Sigmoid colon (tissue), 3 donors: ENCODE results near the gene SCAP.

ENCODE experiments used
- POLR2A ChIP-seq, 2 donors: fragments of 450-650 bp; IDR thresholded peaks; one replicate each; pipeline ENCODE4 v1.6.1; 2016; ENCODE audit warnings: antibody characterized with exemption in 2 of 2, mild to moderate bottlenecking in 2 of 2, moderate library complexity in 2 of 2
- TF ChIP-seq, protein P1 (sequence below), 4 experiments: fragments of 450-650 bp in 3 of 4; fragments of 200-600 bp in 1 of 4; IDR thresholded peaks; one replicate each; pipeline ENCODE4 v1.5.1; 2016 to 2019; ENCODE audit warnings: antibody characterized with exemption in 4 of 4, mild to moderate bottlenecking in 3 of 4, moderate library complexity in 2 of 4

DNA sequence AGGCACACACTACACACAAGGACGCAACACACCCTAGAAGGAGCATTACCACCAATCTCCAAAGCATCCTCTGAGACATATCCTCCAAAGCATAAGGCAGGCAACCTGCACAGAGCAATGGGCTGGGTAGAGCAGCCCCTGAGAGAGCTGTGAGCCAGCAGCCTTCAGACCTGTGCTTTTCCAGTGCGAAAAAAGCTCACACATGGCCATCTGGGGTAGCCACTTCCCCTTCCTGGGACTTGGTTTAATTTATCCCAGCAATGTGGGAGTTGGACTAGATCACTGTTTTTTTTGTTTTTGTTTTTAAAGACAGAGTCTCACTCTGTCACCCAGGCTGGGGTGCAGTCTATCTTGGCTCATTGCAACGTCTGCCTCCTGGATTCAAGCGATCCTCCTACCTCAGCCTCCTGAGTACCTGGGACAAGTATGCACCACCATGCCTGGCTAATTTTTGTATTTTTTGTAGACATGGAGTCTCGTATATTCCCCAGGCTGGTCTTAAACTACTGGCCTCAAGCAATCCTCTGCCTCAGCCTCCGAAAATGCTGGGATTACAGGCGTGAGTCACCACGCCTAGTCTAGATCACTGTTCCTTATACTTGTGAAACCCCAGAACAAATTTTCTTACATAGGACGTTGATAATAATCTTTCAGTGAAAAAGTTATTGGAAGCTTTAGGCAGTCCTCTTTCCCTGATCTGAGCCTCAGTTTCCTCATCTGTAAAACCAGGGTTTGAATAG is 76.0 kb downstream of the SCAP start:
- TF ChIP-seq POLR2A (IDR thresholded peaks at IDR 0.05): no peak
- TF ChIP-seq, protein P1, sequence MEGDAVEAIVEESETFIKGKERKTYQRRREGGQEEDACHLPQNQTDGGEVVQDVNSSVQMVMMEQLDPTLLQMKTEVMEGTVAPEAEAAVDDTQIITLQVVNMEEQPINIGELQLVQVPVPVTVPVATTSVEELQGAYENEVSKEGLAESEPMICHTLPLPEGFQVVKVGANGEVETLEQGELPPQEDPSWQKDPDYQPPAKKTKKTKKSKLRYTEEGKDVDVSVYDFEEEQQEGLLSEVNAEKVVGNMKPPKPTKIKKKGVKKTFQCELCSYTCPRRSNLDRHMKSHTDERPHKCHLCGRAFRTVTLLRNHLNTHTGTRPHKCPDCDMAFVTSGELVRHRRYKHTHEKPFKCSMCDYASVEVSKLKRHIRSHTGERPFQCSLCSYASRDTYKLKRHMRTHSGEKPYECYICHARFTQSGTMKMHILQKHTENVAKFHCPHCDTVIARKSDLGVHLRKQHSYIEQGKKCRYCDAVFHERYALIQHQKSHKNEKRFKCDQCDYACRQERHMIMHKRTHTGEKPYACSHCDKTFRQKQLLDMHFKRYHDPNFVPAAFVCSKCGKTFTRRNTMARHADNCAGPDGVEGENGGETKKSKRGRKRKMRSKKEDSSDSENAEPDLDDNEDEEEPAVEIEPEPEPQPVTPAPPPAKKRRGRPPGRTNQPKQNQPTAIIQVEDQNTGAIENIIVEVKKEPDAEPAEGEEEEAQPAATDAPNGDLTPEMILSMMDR (IDR thresholded peaks at IDR 0.05): no peak
